HFFc6 (cell line): Measurements from ENCODE around the gene FAM124B. TPM values are rescaled to one million over a fixed set of nuclear protein-coding genes. Genes with fewer than 3 reads are reported as not detected.
A peak's percentile ranks its signal among the peaks of the same experiment; 100 is the strongest.

Experiments used
- DNase-seq: peaks from one replicate; pipeline ENCODE4 v3.0.0-alpha.2; 2018
- H3K27ac Mint-ChIP-seq: 2 replicates; pipeline ENCODE4 v1.8.0; 2020; ENCODE audit warnings: mild to moderate bottlenecking, mixed read lengths
- H3K27me3 Mint-ChIP-seq: 2 replicates; pipeline ENCODE4 v1.8.0; 2021; ENCODE audit warnings: mild to moderate bottlenecking, moderate library complexity, mixed read lengths; ENCODE audit not compliant: insufficient read depth
- H3K36me3 Mint-ChIP-seq: 2 replicates; pipeline ENCODE4 v1.8.0; 2021; ENCODE audit warnings: low read depth, mixed read lengths
- H3K4me1 Mint-ChIP-seq: 2 replicates; pipeline ENCODE4 v1.8.0; 2020; ENCODE audit warnings: low read depth, mixed read lengths
- H3K4me3 Mint-ChIP-seq: 2 replicates; pipeline ENCODE4 v1.8.0; 2020; ENCODE audit warnings: mild to moderate bottlenecking, moderate library complexity, mixed read lengths
- H3K9me3 Mint-ChIP-seq: 2 replicates; pipeline ENCODE4 v1.8.0; 2020; ENCODE audit warnings: mild to moderate bottlenecking, mixed read lengths
- CTCF ChIP-seq: fragments of 200-600 bp; sonication (generic); IDR thresholded peaks from 2 replicates; pipeline ENCODE4 v1.5.0; 2021; ENCODE audit warnings: antibody characterized with exemption, mild to moderate bottlenecking
- total RNA-seq, 6 experiments: library from RNA; stranded (reverse); fragmentation: NEBNext Ultra II Directional; extraction: Animal tissue kit (Norgen Biotek cat#: 25700); gene quantifications; 2 replicates in 1 of 6; 3 replicates in 5 of 6; pipeline ENCODE4 v1.2.3, GENCODE V29; 2021

Gene FAM124B
- total RNA-seq, 6 experiments from 2014 or later = 0.10 TPM; not detected in 5

GRCh38 chr2:224442071-224442967 is 40.4 kb upstream of the FAM124B start:
- DNase-seq = peak; percentile 3
- Mint-ChIP-seq H3K27me3 (peaks cover 29% of the 10 kb centered on the region), H3K4me1 (peaks cover 15% of the 10 kb centered on the region; the same call in 1 of the 2 replicates), H3K4me3 (peak overlapping the region; percentile 74), H3K27ac (no peak overlapping the region; the same call in 1 of the 2 replicates), H3K36me3 (no peaks in the 10 kb centered on the region), H3K9me3 (no peaks in the 10 kb centered on the region)
- no peak for TF ChIP-seq CTCF

- Mint-ChIP-seq H3K36me3 (no peaks in the 10 kb centered on the region), H3K9me3 (no peaks in the 10 kb centered on the region), H3K27me3 (peaks cover 27% of the 10 kb centered on the region), H3K4me1 (peaks cover 15% of the 10 kb centered on the region; the same call in 1 of the 2 replicates), H3K4me3 (no peak overlapping the region), H3K27ac (no peak overlapping the region)
- DNase-seq = no peak
- TF ChIP-seq CTCF = no peak
Measured at GRCh38 chr2:224440988-224441387, 39.1 kb upstream of the FAM124B start.

DNA sequence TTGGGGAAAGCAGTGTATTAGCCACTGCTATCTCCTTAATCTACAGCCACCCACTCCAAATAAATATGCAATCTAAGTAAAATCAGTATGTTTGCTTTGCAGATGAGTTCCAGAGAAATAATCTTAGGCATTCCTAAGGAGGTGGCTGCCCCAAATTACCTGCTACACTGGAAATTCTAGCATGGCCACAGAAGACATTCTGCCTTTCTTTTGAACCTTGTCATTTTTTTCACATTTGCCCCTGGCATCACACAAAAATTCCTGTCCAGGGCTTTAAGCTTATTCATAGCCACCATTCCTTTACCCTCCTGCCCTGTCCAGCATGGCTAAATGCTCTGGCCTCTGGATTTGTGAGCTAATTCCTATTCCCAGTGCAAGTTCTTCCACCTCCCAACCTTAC is 36.8 kb upstream of the FAM124B start:
- Mint-ChIP-seq H3K9me3 (no peaks in the 10 kb centered on the region), H3K36me3 (no peaks in the 10 kb centered on the region), H3K27ac (no peak overlapping the region), H3K4me1 (peaks cover 13% of the 10 kb centered on the region; the same call in 1 of the 2 replicates), H3K27me3 (peaks cover 24% of the 10 kb centered on the region), H3K4me3 (no peak overlapping the region)
- no peak for TF ChIP-seq CTCF
- DNase-seq = no peak

GRCh38 chr2:224436634-224437033 is 34.7 kb upstream of the FAM124B start:
- Mint-ChIP-seq H3K4me1 (peaks cover 2% of the 10 kb centered on the region; the same call in 1 of the 2 replicates), H3K27ac (no peak overlapping the region), H3K4me3 (no peak overlapping the region), H3K27me3 (peaks cover 23% of the 10 kb centered on the region), H3K9me3 (no peaks in the 10 kb centered on the region), H3K36me3 (no peaks in the 10 kb centered on the region)
- DNase-seq = no peak
- TF ChIP-seq CTCF = no peak

- no peaks in the 10 kb centered on the region for H3K4me1 Mint-ChIP-seq
- no peaks in the 10 kb centered on the region for H3K36me3 Mint-ChIP-seq
- no peak for DNase-seq
- H3K9me3 Mint-ChIP-seq = no peaks in the 10 kb centered on the region
- H3K27ac Mint-ChIP-seq = no peak overlapping the region
- H3K27me3 Mint-ChIP-seq = peaks cover 24% of the 10 kb centered on the region
- no peak for TF ChIP-seq CTCF
- peak overlapping the region; percentile 38; the same call in 1 of the 2 replicates for H3K4me3 Mint-ChIP-seq
Measured at GRCh38 chr2:224434618-224435017, 32.7 kb upstream of the FAM124B start.
